Heart left ventricle (tissue), 13 donors: ENCODE measurements around the gene KRTAP10-5.

Source experiments
- CTCF ChIP-seq, 12 donors: fragments of 200-600 bp; sonication (generic) in 4 of 12; IDR thresholded peaks; one replicate each; pipeline versions ENCODE4 v1.5.0 to v1.8.0; 2018 to 2022; ENCODE audit warnings: antibody characterized with exemption in 12 of 12, mild to moderate bottlenecking in 5 of 12
- POLR2A ChIP-seq, 2 donors: fragments of 450-650 bp; IDR thresholded peaks; one replicate each; pipeline ENCODE4 v1.6.1; 2017; ENCODE audit warnings: antibody characterized with exemption in 2 of 2, mild to moderate bottlenecking in 2 of 2, moderate library complexity in 2 of 2
- donor health status: ischemic (EF 13 %, LVEDD 7.1; RV severe dilation, severe dysfunction).
- donor health status: DM: no; HTN: yes; CAD: no.
- donor health status: DM: no; HTN: no; CAD: no.
- donor health status: ischemic (EF 25% LVEDD 6.9; RV normal size, moderate dysfunction).
- donor health status: ischemic (EF 25% LVEDD 5.7; RV mildly dilated, moderate dysfunction).
- donor health status: ischemic (EF 35%, LVEDD 5.7; RV mildly dilated, moderate dysfunction).
- donor health status: nonischemic (EF 11% LVEDD 7.7; RV severe dilation, severe dysfunction).
- donor health status: DM: yes; HTN: yes; CAD: no.
- donor health status: PGD.
- donor health status: ischemic (EF 29% LVEDD 5.4; RV normal size, mild dysfunction).
- donor health status: nonischemic (EF 23%, LVEDD 6.1; RV moderate dilation, normal function).

- no peak for TF ChIP-seq CTCF (IDR thresholded peaks at IDR 0.05)
- TF ChIP-seq POLR2A (IDR thresholded peaks at IDR 0.05), result no peak
Observed at GRCh38 chr21:44556879-44557278, 23.5 kb downstream of the KRTAP10-5 start.
